HL-60 (cell line): ENCODE results near the gene GPR155.
A peak's percentile ranks its signal among the peaks of the same experiment; 100 is the strongest.
"Not testable (repeated sequence)": the region's sequence is repeated elsewhere in the genome, so short reads cannot be mapped to it uniquely, and the experiment has no call there.

Experiments used
- DNase-seq, 2 experiments: peaks; one replicate each; pipeline ENCODE4 v3.0.0-alpha.2; 2010 to 2020; ENCODE audit warnings: low read depth in 1 of 2, low spot score in 1 of 2
- H3K27ac ChIP-seq: fragments of 250-450 bp; sonication (Bioruptor Pico); replicated peaks from 2 replicates; pipeline ENCODE4 v1.5.1; 2020; ENCODE audit warnings: mild to moderate bottlenecking, moderate library complexity
- H3K27me3 ChIP-seq: fragments of 250-450 bp; sonication (Bioruptor Pico); 2 replicates; pipeline ENCODE4 v1.5.1; 2021; ENCODE audit warnings: mild to moderate bottlenecking, moderate library complexity; ENCODE audit not compliant: insufficient read depth, poor library complexity, severe bottlenecking
- H3K4me3 ChIP-seq: replicated peaks from 2 replicates; pipeline ENCODE4 v1.5.1; 2011; ENCODE audit warnings: mild to moderate bottlenecking, control low read depth, low read length; ENCODE audit not compliant: insufficient read depth
- GABPA ChIP-seq: IDR thresholded peaks from 2 replicates; pipeline ENCODE4 v1.6.1; 2012; ENCODE audit warnings: low read depth
- POLR2AphosphoS5 ChIP-seq: IDR thresholded peaks from 2 replicates; pipeline ENCODE4 v1.6.1; 2012; ENCODE audit warnings: low read depth
- SPI1 ChIP-seq: IDR thresholded peaks from 2 replicates; pipeline ENCODE4 v1.6.1; 2012; ENCODE audit warnings: low read depth, mild to moderate bottlenecking, borderline replicate concordance
- TF ChIP-seq, protein P1 (sequence below): IDR thresholded peaks from one replicate; pipeline ENCODE4 v1.5.1; 2011; ENCODE audit warnings: low read length, control low read depth, inconsistent platforms; ENCODE audit not compliant: insufficient read depth
- TF ChIP-seq, protein P2 (sequence below): IDR thresholded peaks from 2 replicates; pipeline ENCODE4 v1.6.1; 2012; ENCODE audit warnings: low read depth; ENCODE audit not compliant: insufficient replicate concordance

The GPR155 gene

DNA sequence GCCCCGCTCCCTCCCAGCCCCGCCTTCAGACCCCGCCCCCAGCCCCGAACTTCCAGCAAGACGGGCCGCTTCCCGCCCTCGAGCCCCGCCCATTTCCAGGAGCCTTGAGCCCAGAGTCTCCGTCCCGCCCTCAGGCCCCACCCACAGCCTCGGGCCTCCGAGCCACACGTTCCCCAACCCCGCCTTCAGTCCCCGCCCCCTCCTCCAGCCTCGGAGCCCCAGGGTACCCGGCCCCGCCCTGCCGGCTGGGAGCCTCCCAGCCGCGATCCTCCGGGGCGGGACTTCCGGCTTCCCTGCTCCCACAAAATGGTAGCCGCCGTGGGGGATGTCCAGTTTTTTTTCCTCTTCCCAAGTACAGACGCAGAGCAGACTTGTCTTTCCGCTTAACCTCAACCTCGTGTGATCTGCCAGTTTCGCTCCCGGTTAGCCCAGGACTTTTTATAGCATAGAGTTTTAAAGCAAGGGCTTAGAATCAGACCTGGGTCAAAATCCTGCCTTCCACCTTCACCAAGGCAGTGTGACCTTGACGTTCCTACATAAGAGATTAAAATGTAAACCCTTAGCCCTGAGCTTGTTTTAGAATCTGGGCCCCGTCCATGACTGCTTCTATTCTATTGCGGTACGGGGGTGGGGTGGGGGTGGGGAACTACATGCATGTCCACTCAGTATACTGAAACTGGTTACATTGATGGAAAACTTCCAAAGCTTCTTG is 435 bp upstream of the GPR155 start:
- Histone ChIP-seq H3K27ac (peak overlapping the region; percentile 81), H3K4me3 (peak overlapping the region; percentile 99), H3K27me3 (no peaks in the 10 kb centered on the region)
- TF ChIP-seq GABPA (peak; percentile 77), SPI1 (no peak), POLR2AphosphoS5 (peak; percentile 80)
- TF ChIP-seq, protein P1, sequence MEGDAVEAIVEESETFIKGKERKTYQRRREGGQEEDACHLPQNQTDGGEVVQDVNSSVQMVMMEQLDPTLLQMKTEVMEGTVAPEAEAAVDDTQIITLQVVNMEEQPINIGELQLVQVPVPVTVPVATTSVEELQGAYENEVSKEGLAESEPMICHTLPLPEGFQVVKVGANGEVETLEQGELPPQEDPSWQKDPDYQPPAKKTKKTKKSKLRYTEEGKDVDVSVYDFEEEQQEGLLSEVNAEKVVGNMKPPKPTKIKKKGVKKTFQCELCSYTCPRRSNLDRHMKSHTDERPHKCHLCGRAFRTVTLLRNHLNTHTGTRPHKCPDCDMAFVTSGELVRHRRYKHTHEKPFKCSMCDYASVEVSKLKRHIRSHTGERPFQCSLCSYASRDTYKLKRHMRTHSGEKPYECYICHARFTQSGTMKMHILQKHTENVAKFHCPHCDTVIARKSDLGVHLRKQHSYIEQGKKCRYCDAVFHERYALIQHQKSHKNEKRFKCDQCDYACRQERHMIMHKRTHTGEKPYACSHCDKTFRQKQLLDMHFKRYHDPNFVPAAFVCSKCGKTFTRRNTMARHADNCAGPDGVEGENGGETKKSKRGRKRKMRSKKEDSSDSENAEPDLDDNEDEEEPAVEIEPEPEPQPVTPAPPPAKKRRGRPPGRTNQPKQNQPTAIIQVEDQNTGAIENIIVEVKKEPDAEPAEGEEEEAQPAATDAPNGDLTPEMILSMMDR, result no peak
- TF ChIP-seq, protein P2, sequence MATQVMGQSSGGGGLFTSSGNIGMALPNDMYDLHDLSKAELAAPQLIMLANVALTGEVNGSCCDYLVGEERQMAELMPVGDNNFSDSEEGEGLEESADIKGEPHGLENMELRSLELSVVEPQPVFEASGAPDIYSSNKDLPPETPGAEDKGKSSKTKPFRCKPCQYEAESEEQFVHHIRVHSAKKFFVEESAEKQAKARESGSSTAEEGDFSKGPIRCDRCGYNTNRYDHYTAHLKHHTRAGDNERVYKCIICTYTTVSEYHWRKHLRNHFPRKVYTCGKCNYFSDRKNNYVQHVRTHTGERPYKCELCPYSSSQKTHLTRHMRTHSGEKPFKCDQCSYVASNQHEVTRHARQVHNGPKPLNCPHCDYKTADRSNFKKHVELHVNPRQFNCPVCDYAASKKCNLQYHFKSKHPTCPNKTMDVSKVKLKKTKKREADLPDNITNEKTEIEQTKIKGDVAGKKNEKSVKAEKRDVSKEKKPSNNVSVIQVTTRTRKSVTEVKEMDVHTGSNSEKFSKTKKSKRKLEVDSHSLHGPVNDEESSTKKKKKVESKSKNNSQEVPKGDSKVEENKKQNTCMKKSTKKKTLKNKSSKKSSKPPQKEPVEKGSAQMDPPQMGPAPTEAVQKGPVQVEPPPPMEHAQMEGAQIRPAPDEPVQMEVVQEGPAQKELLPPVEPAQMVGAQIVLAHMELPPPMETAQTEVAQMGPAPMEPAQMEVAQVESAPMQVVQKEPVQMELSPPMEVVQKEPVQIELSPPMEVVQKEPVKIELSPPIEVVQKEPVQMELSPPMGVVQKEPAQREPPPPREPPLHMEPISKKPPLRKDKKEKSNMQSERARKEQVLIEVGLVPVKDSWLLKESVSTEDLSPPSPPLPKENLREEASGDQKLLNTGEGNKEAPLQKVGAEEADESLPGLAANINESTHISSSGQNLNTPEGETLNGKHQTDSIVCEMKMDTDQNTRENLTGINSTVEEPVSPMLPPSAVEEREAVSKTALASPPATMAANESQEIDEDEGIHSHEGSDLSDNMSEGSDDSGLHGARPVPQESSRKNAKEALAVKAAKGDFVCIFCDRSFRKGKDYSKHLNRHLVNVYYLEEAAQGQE, result no peak
- DNase-seq, result peak; percentile 91 to 99

DNA sequence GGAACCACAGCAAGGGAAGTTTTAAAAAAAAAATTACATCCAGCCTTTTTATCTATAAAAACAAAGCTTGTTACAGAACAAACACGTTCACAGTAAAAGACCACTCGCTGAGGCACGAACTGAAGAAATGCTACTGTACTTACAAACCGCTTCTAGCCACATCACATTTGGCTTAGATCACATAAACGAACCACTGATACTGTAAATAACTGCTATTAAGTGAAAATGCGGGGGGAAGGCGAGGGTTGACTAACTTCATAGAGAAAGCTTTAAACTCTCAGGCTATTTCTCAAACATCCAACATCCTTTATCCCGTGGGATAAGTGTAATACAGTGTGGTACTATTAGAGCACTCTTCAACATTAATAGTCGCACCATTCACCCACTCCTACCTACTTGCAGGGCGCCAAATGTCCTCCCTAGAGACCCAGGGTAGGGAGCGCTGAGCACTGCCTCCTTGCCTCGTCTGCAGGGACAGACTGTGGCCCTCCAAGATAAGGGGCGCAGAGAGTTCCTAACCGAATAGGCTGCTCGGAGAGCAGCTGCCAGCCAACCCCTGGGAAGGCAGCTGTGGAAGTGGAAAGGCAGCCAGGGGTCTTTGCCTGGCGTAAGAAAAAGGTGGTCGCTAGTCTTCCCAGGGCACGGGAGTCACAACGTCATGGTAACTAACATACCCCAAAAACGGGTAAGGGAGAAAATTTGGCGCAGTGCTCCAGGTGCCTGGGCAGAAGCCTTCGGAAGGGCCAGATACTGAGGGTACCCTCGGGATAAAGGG is 854 bp downstream of the GPR155 start:
- TF ChIP-seq, protein P1, result no peak
- TF ChIP-seq POLR2AphosphoS5, result no peak
- TF ChIP-seq, protein P2, result no peak
- no peaks in the 10 kb centered on the region for H3K27me3 ChIP-seq
- no peak for DNase-seq
- H3K4me3 ChIP-seq, result peak overlapping the region; percentile 99
- no peak overlapping the region for H3K27ac ChIP-seq

DNA sequence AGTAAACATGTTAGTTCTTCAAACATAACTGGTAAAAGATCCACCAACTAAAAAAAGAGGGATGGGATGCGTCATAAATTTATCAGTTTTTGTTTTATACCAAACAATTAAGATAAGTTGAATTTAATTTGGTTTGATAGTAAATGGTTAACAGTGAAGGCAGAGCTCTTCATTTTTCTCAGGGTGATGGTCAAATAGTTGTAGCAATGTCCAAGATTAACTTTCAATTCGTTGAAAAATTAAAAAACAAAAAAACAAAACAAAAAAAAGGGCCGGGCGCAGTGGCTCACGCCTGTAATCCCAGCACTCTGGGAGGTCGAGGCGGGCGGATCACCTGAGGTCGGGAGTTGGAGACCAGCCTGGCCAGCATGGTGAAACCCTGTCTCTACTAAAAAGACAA is 1.8 kb downstream of the GPR155 start:
- H3K27me3 ChIP-seq, DNase-seq, H3K27ac ChIP-seq, H3K4me3 ChIP-seq: not testable (repeated sequence)

DNA sequence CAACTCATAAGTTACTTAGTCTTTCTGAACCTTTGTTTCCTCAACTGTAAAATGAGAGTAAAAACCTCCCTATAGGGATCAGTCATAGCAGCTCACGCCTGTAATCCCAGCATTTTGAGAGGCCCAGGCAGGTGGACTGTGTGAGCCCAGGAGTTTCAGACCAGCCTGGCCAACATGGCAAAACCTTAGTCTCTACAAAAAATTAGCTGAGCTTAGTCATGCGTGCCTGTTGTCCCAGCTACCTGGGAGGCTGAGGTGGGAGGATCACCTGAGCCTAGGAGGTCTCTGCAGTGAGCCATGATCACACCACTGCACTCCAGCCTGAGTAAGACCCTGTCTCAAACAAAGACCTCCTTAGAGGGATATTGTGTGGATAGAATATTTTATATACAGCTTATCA is 2.3 kb downstream of the GPR155 start:
- H3K27me3 ChIP-seq, result no peaks in the 10 kb centered on the region
- TF ChIP-seq GABPA, result no peak
- H3K27ac ChIP-seq, result no peak overlapping the region
- no peak overlapping the region for H3K4me3 ChIP-seq
- no peak for DNase-seq

DNA sequence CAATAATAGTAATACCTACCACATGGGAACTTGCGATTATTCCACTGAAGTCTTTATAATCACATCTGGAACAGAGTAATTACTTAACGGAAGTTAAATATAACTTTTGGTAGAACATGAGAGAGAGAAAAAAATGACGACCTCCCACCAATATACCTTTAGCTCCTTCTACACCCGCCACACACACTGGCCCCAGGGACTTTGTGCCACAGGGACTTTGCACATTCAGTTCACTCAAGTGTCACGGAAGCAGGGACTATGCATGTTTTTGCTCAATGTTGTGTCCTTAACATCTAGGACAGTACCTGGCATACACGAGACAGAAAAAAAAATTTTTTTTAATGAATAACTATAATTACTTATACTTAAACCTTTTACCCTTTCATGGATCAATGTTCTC is 4.0 kb downstream of the GPR155 start:
- Histone ChIP-seq H3K27ac (no peak overlapping the region), H3K4me3 (no peak overlapping the region), H3K27me3 (no peaks in the 10 kb centered on the region)
- no peak for TF ChIP-seq GABPA
- no peak for TF ChIP-seq POLR2AphosphoS5
- TF ChIP-seq, protein P2, result no peak
- TF ChIP-seq, protein P1, result no peak
- no peak for TF ChIP-seq SPI1
- no peak for DNase-seq
